Jurkat, Clone E6-1 (cell line): ENCODE measurements around the gene CDKAL1.
"Not testable (repeated sequence)": the region's sequence is repeated elsewhere in the genome, so short reads cannot be mapped to it uniquely, and the experiment has no call there.

ENCODE experiments used
- DNase-seq: peaks from one replicate; pipeline ENCODE4 v3.0.0-alpha.2; 2011; ENCODE audit warnings: low read depth, low spot score
- H3K4me3 ChIP-seq: 2 replicates; pipeline ENCODE4 v1.5.1; 2011; ENCODE audit warnings: mild to moderate bottlenecking, low read length, control low read depth, moderate library complexity

Gene CDKAL1

DNA sequence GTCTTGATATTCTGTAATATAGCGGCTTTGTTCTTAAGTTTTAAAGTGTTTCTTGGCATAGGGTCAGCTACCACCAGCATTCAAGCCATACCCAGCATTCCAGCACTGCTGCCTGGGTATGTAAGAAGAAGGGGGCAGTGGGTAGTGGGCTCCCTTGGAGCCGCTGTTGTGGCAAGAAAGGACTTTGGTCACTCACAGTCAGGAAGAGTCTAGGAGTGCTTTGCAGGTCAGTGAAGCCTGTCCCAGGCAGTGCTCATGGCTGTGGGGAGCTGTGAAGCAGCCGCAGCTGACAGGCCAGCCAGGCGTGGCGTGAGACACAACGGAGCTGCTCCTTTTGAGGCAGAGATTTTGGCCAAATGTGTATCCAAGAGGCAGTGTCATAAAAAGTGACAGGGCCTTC is 512.0 kb downstream of the CDKAL1 start:
- DNase-seq = no peak
- no peak overlapping the region for H3K4me3 ChIP-seq

DNA sequence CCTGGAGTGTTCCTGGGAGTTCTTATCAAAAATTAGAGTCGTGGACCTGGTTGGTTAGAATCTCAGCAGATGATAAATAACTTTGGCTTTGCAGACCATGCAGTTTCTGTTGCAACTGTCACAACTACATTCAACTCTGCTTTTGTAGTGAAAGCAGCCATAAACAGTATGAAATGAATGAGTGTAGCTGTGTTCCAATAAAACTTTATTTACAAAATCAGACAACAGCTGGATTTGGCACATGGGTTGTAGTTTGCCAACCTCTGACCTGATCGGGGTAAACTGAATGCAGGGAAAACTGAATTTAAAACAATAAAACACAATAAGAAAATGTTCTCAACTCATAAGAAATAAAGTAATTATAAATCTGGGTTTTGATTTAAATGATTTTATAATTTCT is 513.8 kb downstream of the CDKAL1 start:
- H3K4me3 ChIP-seq = no peak overlapping the region
- no peak for DNase-seq

GRCh38 chr6:21049148-21049547 is 514.9 kb downstream of the CDKAL1 start:
- DNase-seq = no peak
- no peak overlapping the region for H3K4me3 ChIP-seq

DNA sequence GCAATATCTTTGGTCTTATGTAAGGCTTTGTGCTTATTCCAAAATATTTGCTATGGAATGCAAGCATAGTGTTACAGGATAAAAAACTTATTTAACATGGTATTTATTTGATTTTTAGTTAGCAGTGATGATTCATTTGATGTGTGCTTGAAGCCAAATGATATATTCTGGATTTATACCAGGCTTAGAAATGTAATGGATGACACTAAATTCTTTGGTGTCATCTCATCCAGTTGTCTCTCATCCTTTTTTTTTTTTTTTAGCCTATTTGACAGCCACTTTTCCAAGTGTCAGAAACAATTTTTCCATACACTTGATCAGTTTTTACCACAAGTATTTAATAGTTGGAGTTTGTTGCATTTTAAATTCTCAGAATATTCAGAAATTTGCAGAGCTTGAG is 515.3 kb downstream of the CDKAL1 start:
- DNase-seq = no peak
- no peak overlapping the region for H3K4me3 ChIP-seq

DNA sequence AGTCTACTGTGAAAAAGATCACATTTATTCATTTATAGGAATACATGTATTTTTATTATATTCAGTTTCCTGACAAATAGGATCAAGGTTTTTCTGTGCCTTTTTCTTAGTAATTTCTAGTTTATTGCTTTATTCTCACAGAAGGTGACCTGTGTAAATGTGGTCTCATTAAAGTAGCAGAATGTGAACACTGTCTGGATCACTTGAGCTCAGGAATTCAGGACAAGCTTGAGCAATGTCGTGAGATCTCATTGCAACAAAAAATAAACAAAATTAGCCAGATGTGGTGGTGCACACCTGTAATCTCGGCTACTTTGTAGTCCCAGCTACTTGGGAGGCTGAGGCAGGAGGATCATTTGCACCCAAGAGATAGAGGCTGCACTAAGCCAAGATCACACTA is 516.7 kb downstream of the CDKAL1 start:
- DNase-seq = no peak
- no peak overlapping the region for H3K4me3 ChIP-seq

- no peak for DNase-seq
- no peak overlapping the region for H3K4me3 ChIP-seq
Measured at GRCh38 chr6:21051777-21052176, 517.5 kb downstream of the CDKAL1 start.

GRCh38 chr6:21053612-21054011 is 519.4 kb downstream of the CDKAL1 start:
- DNase-seq = no peak
- H3K4me3 ChIP-seq = no peak overlapping the region

GRCh38 chr6:21055480-21055879 is 521.2 kb downstream of the CDKAL1 start:
- not testable (repeated sequence) for DNase-seq

DNA sequence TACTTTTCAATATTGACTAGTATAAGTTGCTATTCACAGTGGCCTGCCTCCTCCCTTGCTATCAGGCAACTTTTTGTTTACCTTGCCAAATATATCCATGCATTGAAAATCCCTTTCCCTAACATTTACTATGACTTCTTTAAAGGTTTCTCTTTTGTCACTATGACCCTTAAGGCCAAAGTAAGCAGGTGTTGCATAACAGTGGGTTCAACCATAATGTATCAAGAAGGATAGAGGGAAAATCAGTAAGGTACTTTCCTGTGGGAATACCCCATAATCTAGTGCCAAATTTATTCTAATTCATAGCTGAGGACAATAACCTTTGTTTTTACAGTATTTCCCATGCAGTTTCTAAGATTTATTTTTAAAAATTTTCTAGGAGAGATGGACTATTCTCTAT is 527.6 kb downstream of the CDKAL1 start:
- DNase-seq = no peak
- H3K4me3 ChIP-seq = no peak overlapping the region

More at GRCh38 chr6:21055480-21055879, 521.2 kb downstream of the CDKAL1 start:
- not testable (repeated sequence) for H3K4me3 ChIP-seq

GRCh38 chr6:21064756-21065340 is 530.6 kb downstream of the CDKAL1 start:
- no peak overlapping the region for H3K4me3 ChIP-seq

DNA sequence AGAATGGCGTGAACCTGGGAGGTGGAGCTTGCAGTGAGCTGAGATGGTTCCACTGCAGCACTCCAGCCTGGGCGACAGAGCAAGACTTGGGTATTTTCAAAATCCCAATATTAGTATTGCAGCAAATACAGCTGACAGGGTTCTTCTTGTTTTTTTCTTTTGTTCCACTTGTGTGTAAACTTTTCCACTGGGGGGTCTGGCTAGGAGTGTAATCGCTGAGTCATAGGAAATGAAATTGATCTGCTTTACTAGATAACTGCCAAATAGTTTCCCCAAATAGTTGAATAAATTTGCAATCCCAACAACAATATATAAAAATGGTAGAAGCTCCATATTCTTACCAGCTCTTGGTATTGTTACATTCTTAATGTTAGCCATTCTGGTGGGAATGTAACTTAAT is 533.3 kb downstream of the CDKAL1 start:
- H3K4me3 ChIP-seq = no peak overlapping the region
- no peak for DNase-seq

More at GRCh38 chr6:21064756-21065340, 530.6 kb downstream of the CDKAL1 start:
- DNase-seq = no peak

- no peak overlapping the region for H3K4me3 ChIP-seq
- DNase-seq = no peak
Measured at GRCh38 chr6:21070620-21071019, 536.4 kb downstream of the CDKAL1 start.

- no peak for DNase-seq
- H3K4me3 ChIP-seq = no peak overlapping the region
Measured at GRCh38 chr6:21071780-21072468, 537.7 kb downstream of the CDKAL1 start.

GRCh38 chr6:21073318-21073839 is 539.1 kb downstream of the CDKAL1 start:
- no peak for DNase-seq
- no peak overlapping the region for H3K4me3 ChIP-seq

DNA sequence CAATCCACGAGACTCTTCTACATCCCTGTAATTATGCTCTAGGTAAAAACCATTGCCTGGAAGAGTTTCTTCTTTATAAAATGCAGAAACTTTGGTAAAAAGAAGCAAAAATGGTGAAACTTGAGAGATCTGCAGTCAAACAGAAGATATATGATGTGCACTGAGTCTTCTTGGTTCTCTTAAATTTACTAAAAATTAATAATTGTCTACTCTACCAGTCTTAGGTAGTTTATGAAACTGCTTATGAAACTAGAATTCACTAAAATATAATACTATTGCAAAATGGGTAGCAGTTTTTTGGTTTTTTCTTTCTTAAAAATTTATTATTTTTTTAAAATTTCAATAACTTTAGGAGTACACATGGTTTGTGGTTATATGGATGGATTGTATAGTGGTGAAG is 540.2 kb downstream of the CDKAL1 start:
- H3K4me3 ChIP-seq = no peak overlapping the region
- DNase-seq = no peak

DNA sequence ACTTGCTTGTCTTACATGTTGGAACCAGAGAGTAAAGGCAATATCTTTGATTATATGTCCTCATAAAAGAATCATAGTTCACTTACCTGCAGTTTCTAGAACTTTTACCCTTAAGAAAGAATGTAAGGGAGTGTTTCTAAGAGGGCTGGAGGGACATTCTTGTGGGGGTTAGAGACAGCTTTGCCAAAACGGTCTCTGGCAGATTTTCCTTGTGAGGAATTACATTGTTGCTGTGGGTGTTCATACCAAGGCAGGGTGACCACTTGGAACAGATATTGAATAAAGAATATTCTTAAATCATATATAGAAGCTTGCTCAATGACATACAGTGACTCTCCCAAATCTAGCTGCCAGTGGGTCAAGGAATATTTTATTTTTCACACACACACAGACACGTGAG is 541.7 kb downstream of the CDKAL1 start:
- DNase-seq = no peak
- H3K4me3 ChIP-seq = no peak overlapping the region

GRCh38 chr6:21078497-21078896 is 544.2 kb downstream of the CDKAL1 start:
- DNase-seq = no peak
- no peak overlapping the region for H3K4me3 ChIP-seq

DNA sequence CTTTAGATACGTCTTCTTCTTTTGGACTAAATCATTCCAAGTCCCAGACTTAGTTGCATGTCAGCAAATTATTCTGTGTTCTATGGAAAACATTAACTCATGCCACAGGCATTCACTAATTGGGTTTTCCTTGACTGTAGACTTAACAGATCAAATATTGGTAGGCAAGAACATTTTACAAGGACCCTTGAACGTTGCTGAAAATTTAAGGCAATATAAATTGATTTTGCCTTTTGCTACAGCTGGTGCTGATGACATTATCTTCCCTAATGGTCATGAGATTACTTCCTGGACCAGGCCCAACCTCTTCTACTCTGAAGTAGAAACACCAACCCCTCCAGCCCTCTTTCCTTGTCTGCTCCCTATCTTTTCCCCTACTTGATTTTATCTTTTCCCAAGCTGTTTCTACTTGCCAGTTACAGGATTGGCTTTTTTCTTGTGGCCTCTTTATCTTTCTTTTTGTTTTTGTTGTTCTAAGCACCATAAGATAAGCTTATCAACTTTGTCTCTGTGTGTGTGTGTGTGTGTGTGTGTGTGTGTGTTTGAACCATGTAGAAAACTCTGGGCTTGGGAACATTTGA is 545.3 kb downstream of the CDKAL1 start:
- no peak overlapping the region for H3K4me3 ChIP-seq
- no peak for DNase-seq

DNA sequence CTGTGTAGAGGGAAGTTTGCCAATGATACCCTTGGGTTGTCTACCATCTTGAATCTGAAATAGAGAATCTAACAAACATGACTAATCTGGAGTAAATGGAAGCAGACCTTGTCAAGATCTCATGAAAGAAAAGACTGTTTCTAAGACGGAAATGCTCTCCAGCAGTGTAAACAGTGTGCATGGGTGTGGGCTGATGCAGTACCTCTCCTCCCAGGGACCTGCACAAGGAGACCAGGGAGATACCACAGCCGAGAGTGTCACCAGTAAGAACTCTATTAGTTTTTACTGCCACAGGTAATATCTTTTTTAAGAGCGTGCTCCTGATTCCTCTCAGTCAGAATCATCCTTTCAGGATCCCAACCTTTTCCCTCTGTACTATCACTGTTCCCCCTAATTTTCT is 546.0 kb downstream of the CDKAL1 start:
- DNase-seq = no peak
- no peak overlapping the region for H3K4me3 ChIP-seq

DNA sequence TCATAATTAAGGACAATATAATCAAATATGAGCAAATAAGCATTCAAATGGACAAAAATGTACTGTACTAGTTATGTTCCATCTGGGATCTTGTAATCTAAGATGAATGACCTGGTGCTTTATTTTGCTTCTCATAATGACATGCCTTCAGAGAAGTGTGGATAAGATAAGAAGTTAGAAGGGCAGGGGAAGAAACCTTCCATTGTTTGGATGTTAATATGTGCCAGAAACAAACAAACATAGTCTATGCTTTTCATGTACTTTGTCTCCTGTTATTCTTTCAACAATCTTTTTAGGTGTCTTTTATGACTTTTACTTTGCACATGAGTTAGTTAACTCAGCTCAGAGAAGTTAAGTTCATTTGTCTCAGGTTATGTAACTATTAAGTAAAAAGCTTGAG is 547.8 kb downstream of the CDKAL1 start:
- no peak for DNase-seq

DNA sequence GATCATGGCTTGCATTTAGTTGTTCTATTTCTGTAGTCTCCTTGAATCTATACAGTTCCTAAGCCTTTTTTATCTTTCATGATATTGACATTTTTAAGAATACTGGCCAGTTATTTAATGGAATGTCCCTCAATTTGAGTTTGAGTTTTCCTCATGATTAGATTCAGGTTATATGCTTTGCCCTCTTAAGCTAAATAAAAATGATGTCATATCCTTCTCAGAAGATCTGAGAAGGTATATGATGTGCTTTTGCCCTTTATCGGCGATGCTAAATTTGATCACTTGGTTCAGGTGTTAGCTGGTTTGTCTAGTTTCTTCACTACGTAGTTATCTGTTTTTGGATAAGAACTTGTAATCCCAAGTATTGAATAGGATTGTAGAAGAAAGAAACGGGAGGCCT is 549.5 kb downstream of the CDKAL1 start:
- no peak for DNase-seq
- H3K4me3 ChIP-seq = no peak overlapping the region

More for the DNA sequence above, 547.8 kb downstream of the CDKAL1 start:
- H3K4me3 ChIP-seq = no peak overlapping the region
